ENCODE measurements around the gene ADGRD1.

Gene ADGRD1

GRCh38 chr12:131188131-131189050, 234.7 kb downstream of the ADGRD1 start:
- DNase-seq, result no peak

- no peak for DNase-seq
Observed at GRCh38 chr12:131189781-131190180, 236.1 kb downstream of the ADGRD1 start.

DNA sequence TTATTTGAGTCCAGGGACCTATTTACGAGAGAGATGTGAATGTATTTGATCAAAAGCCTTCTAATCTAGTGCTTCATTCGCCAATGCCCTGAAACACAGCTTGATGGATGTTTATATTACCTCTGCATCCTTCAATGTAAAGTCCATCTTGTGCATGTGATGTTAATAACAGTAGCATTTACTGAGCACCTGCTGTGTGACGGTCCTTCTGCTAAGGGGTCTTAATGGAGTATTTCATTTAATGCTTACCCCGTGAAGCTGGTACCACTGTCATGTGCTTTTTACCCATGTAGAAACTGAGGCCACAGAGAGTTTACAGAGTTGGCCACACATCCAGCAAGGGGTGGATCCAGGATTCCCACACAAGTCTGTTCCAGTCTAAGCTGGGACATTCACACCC, 237.3 kb downstream of the ADGRD1 start:
- DNase-seq, result no peak
